ENCODE measurements around the gene MORF4L1. TPM values are rescaled to one million over a fixed set of nuclear protein-coding genes. Genes with fewer than 3 reads are reported as not detected.

Gene MORF4L1
- total and polyA plus RNA-seq, 2 donors (not counting 1 experiment from before 2014, with no cell fraction given), result 268 to 710 TPM

- no peaks in the 10 kb centered on the region for H3K4me1 ChIP-seq (ENCODE audit: control insufficient read depth, extremely low read depth, insufficient read depth, low read length)
- H2AFZ ChIP-seq (ENCODE audit: low read length), result no peak overlapping the region
- H3K27ac ChIP-seq (ENCODE audit: insufficient read depth, low read length), result no peak overlapping the region
- no peak overlapping the region for H3K9ac ChIP-seq (ENCODE audit: insufficient read depth, low read length)
- no peaks in the 10 kb centered on the region for H3K27me3 ChIP-seq (ENCODE audit: control insufficient read depth, insufficient read depth, low read length)
- TF ChIP-seq EZH2 (IDR thresholded peaks at IDR 0.05; ENCODE audit: low read length, missing control alignments), result no peak
- H4K20me1 ChIP-seq (ENCODE audit: control insufficient read depth, extremely low read depth, insufficient read depth, low read length), result no peaks in the 10 kb centered on the region
- no peaks in the 10 kb centered on the region for H3K79me2 ChIP-seq (ENCODE audit: control insufficient read depth, insufficient read depth, low read length)
- H3K9me3 ChIP-seq (ENCODE audit: control insufficient read depth, insufficient read depth, low read depth, low read length), result no peaks in the 10 kb centered on the region
- DNase-seq (ENCODE audit: low read depth in 2 of 2), result no peak
- peaks cover 15% of the 10 kb centered on the region for H3K36me3 ChIP-seq (ENCODE audit: control insufficient read depth, insufficient read depth, low read length)
- H3K4me2 ChIP-seq (ENCODE audit: extremely low read depth, insufficient read depth, low read length), result no peak overlapping the region
- no peak overlapping the region for H3K4me3 ChIP-seq (replicated peaks in 1 of 4; ENCODE audit: control extremely low read depth in 1 of 4, insufficient read depth in 1 of 4, low read depth in 3 of 4, low read length in 4 of 4)
Measured at GRCh38 chr15:78923015-78923414, 50.3 kb downstream of the MORF4L1 start.

DNA sequence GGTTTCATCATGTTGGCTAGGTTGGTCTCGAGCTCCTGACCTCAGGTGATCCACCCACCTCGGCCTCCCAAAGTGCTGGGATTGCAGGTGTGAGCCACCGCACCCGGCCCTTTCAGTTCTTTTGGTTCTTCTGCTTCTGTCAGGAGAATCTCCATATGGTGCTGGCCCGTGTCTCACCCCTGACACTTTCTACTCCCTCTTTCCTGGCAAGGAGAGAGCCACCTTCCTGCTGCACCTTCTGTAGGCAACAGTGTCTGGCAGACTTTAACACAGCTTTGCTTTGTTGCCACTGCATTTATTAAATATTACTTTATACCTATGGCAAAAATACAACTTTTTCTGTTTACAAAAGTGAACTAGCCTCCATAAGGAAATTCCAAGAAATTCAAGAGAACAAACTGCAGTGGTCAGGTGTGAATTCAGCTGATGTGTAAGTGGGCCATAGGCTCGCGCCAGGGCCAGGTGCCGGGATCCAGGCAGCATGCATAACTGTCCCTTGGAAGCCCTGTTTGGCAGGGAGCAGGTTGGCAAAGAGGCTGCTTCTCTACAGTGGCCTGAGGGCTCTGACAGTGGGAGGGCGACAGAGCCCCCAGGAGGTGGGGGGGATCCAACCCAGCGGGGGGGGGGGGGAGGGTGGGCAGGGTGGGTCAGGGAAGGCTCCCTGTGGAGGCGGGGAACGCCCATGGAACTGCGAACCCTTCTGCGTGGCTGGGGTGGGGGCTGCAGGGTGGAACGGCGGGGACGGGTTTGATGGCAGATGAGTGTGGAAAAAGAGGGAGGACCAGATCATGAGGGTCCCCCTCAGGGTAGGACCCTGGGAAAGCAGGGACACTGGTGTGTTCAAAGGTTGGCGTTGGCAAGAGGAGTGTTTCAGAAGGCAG, 51.0 kb downstream of the MORF4L1 start:
- no peaks in the 10 kb centered on the region for H3K79me2 ChIP-seq (ENCODE audit: control insufficient read depth, insufficient read depth, low read length)
- no peaks in the 10 kb centered on the region for H4K20me1 ChIP-seq (ENCODE audit: control insufficient read depth, extremely low read depth, insufficient read depth, low read length)
- H3K27ac ChIP-seq (ENCODE audit: insufficient read depth, low read length), result no peak overlapping the region
- H3K9me3 ChIP-seq (ENCODE audit: control insufficient read depth, insufficient read depth, low read depth, low read length), result no peaks in the 10 kb centered on the region
- no peaks in the 10 kb centered on the region for H3K27me3 ChIP-seq (ENCODE audit: control insufficient read depth, insufficient read depth, low read length)
- no peak overlapping the region for H2AFZ ChIP-seq (ENCODE audit: low read length)
- DNase-seq (ENCODE audit: low read depth in 2 of 2), result no peak
- no peak overlapping the region for H3K4me3 ChIP-seq (replicated peaks in 1 of 4; ENCODE audit: control extremely low read depth in 1 of 4, insufficient read depth in 1 of 4, low read depth in 3 of 4, low read length in 4 of 4)
- H3K36me3 ChIP-seq (ENCODE audit: control insufficient read depth, insufficient read depth, low read length), result peaks cover 14% of the 10 kb centered on the region
- H3K4me2 ChIP-seq (ENCODE audit: extremely low read depth, insufficient read depth, low read length), result no peak overlapping the region
- H3K9ac ChIP-seq (ENCODE audit: insufficient read depth, low read length), result no peak overlapping the region
- no peaks in the 10 kb centered on the region for H3K4me1 ChIP-seq (ENCODE audit: control insufficient read depth, extremely low read depth, insufficient read depth, low read length)
- TF ChIP-seq EZH2 (IDR thresholded peaks at IDR 0.05; ENCODE audit: low read length, missing control alignments), result no peak
- TF ChIP-seq CTCF (conservative IDR thresholded peaks at IDR 0.05 in 1 of 2, IDR thresholded peaks at IDR 0.05 in 1 of 2; ENCODE audit: low read depth in 1 of 2, low read length in 2 of 2), result no peak

GRCh38 chr15:78925076-78925624, 52.5 kb downstream of the MORF4L1 start:
- H4K20me1 ChIP-seq (ENCODE audit: control insufficient read depth, extremely low read depth, insufficient read depth, low read length), result no peaks in the 10 kb centered on the region
- no peaks in the 10 kb centered on the region for H3K79me2 ChIP-seq (ENCODE audit: control insufficient read depth, insufficient read depth, low read length)
- no peak overlapping the region for H3K4me2 ChIP-seq (ENCODE audit: extremely low read depth, insufficient read depth, low read length)
- H3K36me3 ChIP-seq (ENCODE audit: control insufficient read depth, insufficient read depth, low read length), result peaks cover 9% of the 10 kb centered on the region
- H3K27me3 ChIP-seq (ENCODE audit: control insufficient read depth, insufficient read depth, low read length), result no peaks in the 10 kb centered on the region
- H3K9ac ChIP-seq (ENCODE audit: insufficient read depth, low read length), result no peak overlapping the region
- H3K27ac ChIP-seq (ENCODE audit: insufficient read depth, low read length), result no peak overlapping the region
- no peaks in the 10 kb centered on the region for H3K4me1 ChIP-seq (ENCODE audit: control insufficient read depth, extremely low read depth, insufficient read depth, low read length)
- TF ChIP-seq EZH2 (IDR thresholded peaks at IDR 0.05; ENCODE audit: low read length, missing control alignments) (no peak), CTCF (conservative IDR thresholded peaks at IDR 0.05 in 1 of 2, IDR thresholded peaks at IDR 0.05 in 1 of 2; ENCODE audit: low read depth in 1 of 2, low read length in 2 of 2) (no peak)
- H2AFZ ChIP-seq (ENCODE audit: low read length), result no peak overlapping the region
- DNase-seq (ENCODE audit: low read depth in 2 of 2), result no peak
- H3K4me3 ChIP-seq (replicated peaks in 1 of 4; ENCODE audit: control extremely low read depth in 1 of 4, insufficient read depth in 1 of 4, low read depth in 3 of 4, low read length in 4 of 4), result no peak overlapping the region
- no peaks in the 10 kb centered on the region for H3K9me3 ChIP-seq (ENCODE audit: control insufficient read depth, insufficient read depth, low read depth, low read length)
